HTR-8/SVneo (cell line): Measurements from ENCODE around the gene RALB.

Experiments used
- DNase-seq: peaks from one replicate; pipeline ENCODE4 v3.0.0; 2011; ENCODE audit warnings: low spot score, mixed read lengths; ENCODE audit not compliant: insufficient read length
- FAIRE-seq: peaks from 2 replicates; lab custom pipeline; 2011; peaks lifted over from hg19 to GRCh38; lab: Jason Lieb, UNC

Gene RALB

GRCh38 chr2:120252225-120253020, at the start of gene RALB:
RALB (plus strand) TSS chr2:120252852; CDS start chr2:120278665, 25,813 bp downstream.
- peak; percentile 98 for DNase-seq
- FAIRE-seq, result peak; percentile 91

- FAIRE-seq, result no peak
- DNase-seq, result no peak
Observed at GRCh38 chr2:120203251-120204021, 49.2 kb upstream of the RALB start.

- no peak for FAIRE-seq
- no peak for DNase-seq
Observed at GRCh38 chr2:120204022-120204405, 48.6 kb upstream of the RALB start.

GRCh38 chr2:120204417-120204816, 48.2 kb upstream of the RALB start:
- DNase-seq, result no peak
- FAIRE-seq, result no peak

- no peak for FAIRE-seq
- DNase-seq, result no peak
Observed at GRCh38 chr2:120204945-120205670, 47.5 kb upstream of the RALB start.

- FAIRE-seq (no peak), DNase-seq (no peak)
Observed at GRCh38 chr2:120206022-120206581, 46.5 kb upstream of the RALB start.

- DNase-seq (no peak), FAIRE-seq (no peak)
Observed at GRCh38 chr2:120208381-120209353, 44.0 kb upstream of the RALB start.

- DNase-seq, result no peak
- no peak for FAIRE-seq
Observed at GRCh38 chr2:120209427-120210269, 43.0 kb upstream of the RALB start.

- FAIRE-seq (no peak), DNase-seq (no peak)
Observed at GRCh38 chr2:120210270-120210693, 42.4 kb upstream of the RALB start.

- FAIRE-seq (no peak), DNase-seq (no peak)
Observed at GRCh38 chr2:120218181-120218580, 34.5 kb upstream of the RALB start.

GRCh38 chr2:120219291-120219690, 33.4 kb upstream of the RALB start:
- no peak for FAIRE-seq

GRCh38 chr2:120219766-120220165, 32.9 kb upstream of the RALB start:
- FAIRE-seq (no peak), DNase-seq (no peak)

More at GRCh38 chr2:120219291-120219690, 33.4 kb upstream of the RALB start:
- DNase-seq, result no peak

GRCh38 chr2:120220756-120221155, 31.9 kb upstream of the RALB start:
- DNase-seq (no peak), FAIRE-seq (no peak)

- no peak for DNase-seq
- no peak for FAIRE-seq
Observed at GRCh38 chr2:120221616-120222015, 31.0 kb upstream of the RALB start.

GRCh38 chr2:120222186-120223033, 30.2 kb upstream of the RALB start:
- DNase-seq (no peak), FAIRE-seq (no peak)

GRCh38 chr2:120223034-120223912, 29.4 kb upstream of the RALB start, which contains the start of gene TMEM185B:
TMEM185B (minus strand) TSS chr2:120223400; CDS start chr2:120222976, 424 bp downstream.
- peak; percentile 94 for FAIRE-seq
- peak; percentile 94 for DNase-seq
